ENCODE measurements around the gene FOS.
A peak's percentile ranks its signal among the peaks of the same experiment; 100 is the strongest.

FOS gene

DNA sequence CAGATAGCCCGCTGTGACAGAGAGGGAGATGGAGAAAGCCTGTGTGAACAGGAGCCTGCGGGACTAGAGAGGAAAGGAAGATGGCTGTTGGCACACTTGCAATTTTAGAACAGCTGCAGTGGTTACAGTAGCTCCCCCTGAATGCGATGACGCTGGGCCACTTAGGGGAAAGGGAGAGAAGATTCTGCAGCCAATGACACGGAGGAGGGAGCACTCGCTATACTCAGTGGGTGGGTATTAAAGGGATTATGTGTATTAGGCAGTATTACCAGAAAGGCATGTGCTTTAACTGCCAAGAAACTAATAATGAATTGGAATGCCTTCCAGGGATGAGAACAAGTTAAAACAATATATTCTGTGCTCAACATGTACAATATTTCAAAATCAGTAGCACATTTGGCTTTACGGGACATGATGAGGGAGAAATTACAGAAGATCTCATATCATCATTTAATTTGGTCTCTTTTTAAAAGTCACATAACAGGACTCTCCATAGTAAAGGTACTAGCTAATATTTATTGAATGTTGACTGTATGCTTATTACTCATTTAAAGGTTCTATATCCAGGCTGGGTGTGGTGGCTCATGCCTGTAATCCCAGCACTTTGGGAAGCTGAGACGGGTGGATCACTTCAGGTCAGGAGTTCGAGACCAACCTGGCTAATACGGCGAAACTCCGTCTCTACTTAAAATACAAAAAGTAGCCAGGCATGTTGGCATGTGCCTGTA is 35.9 kb upstream of the FOS start:
- Mint-ChIP-seq H3K27me3 (peaks cover 51% of the 10 kb centered on the region), H3K4me1 (peaks cover 18% of the 10 kb centered on the region), H3K4me3 (no peak overlapping the region), H3K27ac (no peak overlapping the region), H3K36me3 (no peaks in the 10 kb centered on the region), H3K9me3 (no peaks in the 10 kb centered on the region)
- CTCF ChIA-PET, result no interaction called here
- DNase-seq, result no peak

DNA sequence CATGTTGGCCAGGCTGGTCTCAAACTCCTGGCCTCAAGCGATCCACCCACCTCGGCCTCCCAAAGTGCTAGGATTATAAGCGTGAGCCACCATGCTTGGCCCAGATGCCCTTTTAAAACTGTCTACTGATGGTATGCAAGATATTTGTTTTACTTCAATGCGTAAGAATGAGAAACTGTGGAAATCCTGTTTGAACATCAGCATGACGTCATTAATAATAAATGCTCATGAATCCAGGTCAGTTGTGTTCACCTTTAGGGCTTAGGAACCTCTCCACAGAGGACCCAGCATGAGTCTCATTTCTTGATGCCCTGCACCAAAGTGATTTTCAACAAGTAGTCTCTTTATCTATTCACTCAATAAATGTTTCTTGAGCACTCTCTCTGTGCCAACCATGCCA is 34.5 kb upstream of the FOS start:
- Mint-ChIP-seq H3K4me1 (peaks cover 32% of the 10 kb centered on the region), H3K9me3 (no peaks in the 10 kb centered on the region), H3K27ac (no peak overlapping the region), H3K4me3 (no peak overlapping the region), H3K27me3 (peaks cover 44% of the 10 kb centered on the region), H3K36me3 (no peaks in the 10 kb centered on the region)
- no peak for DNase-seq
- CTCF ChIA-PET, result no interaction called here

DNA sequence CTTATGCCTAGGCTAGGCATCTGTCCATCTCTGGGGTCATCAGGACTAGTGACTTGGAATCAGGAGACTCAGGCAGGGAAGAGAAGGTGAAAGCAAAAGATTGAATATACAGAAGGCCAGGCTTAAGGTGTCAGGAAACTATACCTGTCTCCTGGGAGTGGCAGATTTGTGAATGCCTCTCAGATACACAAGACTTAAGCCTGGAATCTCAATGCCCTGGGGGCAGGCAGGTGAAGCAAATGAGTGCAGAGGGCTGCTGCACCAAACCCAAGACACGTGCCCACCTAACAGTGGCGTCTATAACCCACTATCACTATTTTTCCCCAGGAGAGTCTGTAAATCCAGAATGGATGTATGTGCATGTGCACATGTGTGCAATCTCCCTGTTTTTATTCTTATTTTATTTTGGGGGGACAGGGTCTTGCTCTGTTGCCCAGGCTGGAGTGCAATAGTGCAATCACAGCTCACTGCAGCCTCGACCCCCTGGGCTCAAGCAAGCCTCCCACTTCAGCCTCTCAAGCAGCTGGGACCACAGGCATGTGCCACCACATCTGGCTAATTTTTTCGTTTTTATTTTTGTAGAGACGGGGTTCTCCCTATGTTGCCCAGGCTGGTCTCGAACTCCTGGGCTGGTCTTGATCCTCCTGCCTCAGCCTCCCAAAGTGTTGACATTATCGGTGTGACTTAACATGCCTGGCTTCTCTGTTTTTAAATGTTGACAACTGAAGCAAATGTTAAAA is 31.9 kb upstream of the FOS start:
- no peak overlapping the region for H3K27ac Mint-ChIP-seq
- DNase-seq, result no peak
- peak overlapping the region; percentile 21 for H3K4me3 Mint-ChIP-seq
- peaks cover 36% of the 10 kb centered on the region for H3K27me3 Mint-ChIP-seq
- CTCF ChIA-PET, result interaction anchor here (1.1 to 1.4 kb wide), 3 partner anchors 12 to 102 kb away, joined by 3 read pairs; no protein-coding TSS in a partner anchor
- H3K9me3 Mint-ChIP-seq, result no peaks in the 10 kb centered on the region
- no peaks in the 10 kb centered on the region for H3K36me3 Mint-ChIP-seq
- peaks cover 52% of the 10 kb centered on the region for H3K4me1 Mint-ChIP-seq

DNA sequence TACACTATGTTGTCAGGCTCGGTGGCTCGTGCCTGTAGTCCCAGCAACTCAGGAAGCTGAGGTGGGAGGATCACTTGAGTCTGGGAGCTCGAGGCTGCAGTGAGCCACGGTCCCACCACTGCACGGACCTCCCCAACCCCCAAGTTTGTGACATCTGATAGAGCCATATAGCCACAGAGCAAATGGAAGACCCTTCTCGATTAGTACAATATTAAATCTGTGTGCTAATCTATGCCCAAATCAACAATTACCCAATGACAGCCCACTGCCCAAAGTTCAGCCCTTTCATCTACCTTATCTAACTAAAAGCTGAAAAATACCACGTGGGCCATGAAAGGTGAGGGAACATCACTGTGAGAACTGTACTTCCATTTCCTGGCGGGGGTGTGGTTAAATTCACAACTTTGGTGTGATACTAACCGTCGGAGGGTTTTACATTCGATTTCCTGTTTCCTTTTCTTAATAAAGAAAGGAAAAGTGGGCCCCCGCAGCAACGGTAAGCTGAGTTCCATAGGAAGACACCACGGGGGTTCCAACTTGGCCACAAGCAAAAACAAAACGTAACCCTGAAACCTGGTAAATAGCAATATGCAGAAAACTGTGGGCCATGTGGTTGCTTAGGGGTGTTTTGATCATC is 31.2 kb upstream of the FOS start:
- peaks cover 41% of the 10 kb centered on the region for H3K27me3 Mint-ChIP-seq
- DNase-seq, result peak; percentile 78
- H3K4me3 Mint-ChIP-seq, result peak overlapping the region; percentile 21
- peak overlapping the region; percentile 13 for H3K27ac Mint-ChIP-seq
- CTCF ChIA-PET, result interaction anchor here (1.1 to 1.4 kb wide), 3 partner anchors 11 to 102 kb away, joined by 3 read pairs; no protein-coding TSS in a partner anchor
- H3K4me1 Mint-ChIP-seq, result peaks cover 56% of the 10 kb centered on the region
- H3K36me3 Mint-ChIP-seq, result no peaks in the 10 kb centered on the region
- H3K9me3 Mint-ChIP-seq, result no peaks in the 10 kb centered on the region

DNA sequence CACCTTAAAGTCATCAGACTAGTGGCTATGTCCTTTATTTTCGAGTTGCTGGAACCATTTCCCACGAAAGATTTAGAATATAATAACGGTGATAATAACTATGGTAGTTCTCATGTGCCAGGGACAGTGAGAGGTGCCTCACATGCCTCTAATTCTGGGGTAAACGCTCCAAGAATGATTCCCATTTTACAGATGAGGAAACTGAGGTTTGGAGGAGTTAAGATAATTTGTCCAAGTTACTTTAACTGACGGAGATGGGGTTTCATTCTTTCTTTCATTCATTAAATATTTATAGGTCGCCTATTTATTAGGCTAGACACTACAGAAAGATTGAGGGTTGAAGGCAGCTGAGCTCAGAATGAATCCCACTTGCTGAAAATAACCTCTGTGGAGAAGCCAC is 30.7 kb upstream of the FOS start:
- CTCF ChIA-PET, result interaction anchor here (1.2 to 1.4 kb wide), 2 partner anchors 11 to 103 kb away, joined by 3 read pairs; no protein-coding TSS in a partner anchor
- Mint-ChIP-seq H3K27ac (peak overlapping the region; percentile 13), H3K36me3 (no peaks in the 10 kb centered on the region), H3K9me3 (no peaks in the 10 kb centered on the region), H3K4me1 (peaks cover 56% of the 10 kb centered on the region), H3K27me3 (peaks cover 43% of the 10 kb centered on the region), H3K4me3 (peak overlapping the region; percentile 21)
- no peak for DNase-seq

DNA sequence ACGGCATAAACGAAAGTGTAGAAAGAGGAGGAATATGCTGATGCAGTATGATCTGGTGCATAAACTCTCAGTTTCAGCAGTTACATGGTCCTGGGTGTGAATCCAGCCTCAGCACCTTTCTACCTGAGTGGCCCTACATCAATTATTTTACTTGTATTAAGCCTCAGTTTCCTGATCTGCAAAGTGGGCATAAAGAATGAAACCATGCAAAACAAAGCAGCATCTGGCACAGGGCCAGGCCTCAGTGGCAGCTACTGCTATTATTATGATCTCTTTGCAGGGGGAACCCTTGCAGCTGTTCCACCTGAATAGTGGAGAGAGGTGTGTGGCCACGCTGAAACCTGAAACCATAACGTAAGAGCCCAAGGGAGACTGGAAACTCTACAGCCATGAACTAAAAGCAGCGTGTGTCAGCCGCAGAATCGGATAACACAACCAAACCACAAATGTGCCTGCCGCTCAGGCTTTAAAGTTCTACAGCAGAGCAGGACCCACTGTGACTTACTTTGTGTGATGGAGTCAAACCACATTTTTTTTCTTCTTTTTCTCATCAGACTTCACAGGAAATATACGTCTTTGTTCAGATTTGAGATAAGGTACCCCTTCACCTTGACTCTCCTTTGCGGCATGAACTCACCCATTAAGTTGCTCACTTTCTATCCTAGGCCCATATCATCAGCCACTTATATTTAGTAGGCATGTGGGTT is 29.2 kb upstream of the FOS start:
- DNase-seq, result peak; percentile 93
- H3K27me3 Mint-ChIP-seq, result peaks cover 48% of the 10 kb centered on the region
- H3K36me3 Mint-ChIP-seq, result no peaks in the 10 kb centered on the region
- H3K4me1 Mint-ChIP-seq, result peaks cover 56% of the 10 kb centered on the region
- no peaks in the 10 kb centered on the region for H3K9me3 Mint-ChIP-seq
- H3K4me3 Mint-ChIP-seq, result peak overlapping the region; percentile 7
- H3K27ac Mint-ChIP-seq, result peak overlapping the region; percentile 84
- CTCF ChIA-PET, result interaction anchor here (0.6 to 1.2 kb wide), 3 partner anchors 19 to 184 kb away, joined by 3 to 4 read pairs (median 3); no protein-coding TSS in a partner anchor

DNA sequence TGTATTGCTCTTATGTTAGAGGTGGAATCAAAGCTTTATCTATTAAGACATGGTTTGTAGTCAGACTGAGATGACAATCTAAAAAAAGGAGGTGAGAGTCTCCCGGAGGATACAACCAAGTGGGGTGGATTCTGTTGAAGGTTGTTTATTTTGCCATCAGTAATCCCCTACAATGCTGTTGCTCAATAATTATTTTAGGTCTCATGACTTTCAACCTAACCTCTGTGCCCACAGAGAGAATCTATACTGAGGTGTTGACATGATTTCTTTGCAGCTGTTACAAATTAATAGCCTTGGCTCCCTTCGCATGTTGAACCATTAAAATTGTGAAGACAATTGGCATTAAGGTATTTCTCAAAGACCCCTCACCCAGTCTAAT is 28.7 kb upstream of the FOS start:
- no peak for DNase-seq
- H3K4me3 Mint-ChIP-seq, result peak overlapping the region; percentile 3
- peak overlapping the region; percentile 84 for H3K27ac Mint-ChIP-seq
- peaks cover 56% of the 10 kb centered on the region for H3K4me1 Mint-ChIP-seq
- no peaks in the 10 kb centered on the region for H3K36me3 Mint-ChIP-seq
- CTCF ChIA-PET, result no interaction called here
- no peaks in the 10 kb centered on the region for H3K9me3 Mint-ChIP-seq
- peaks cover 54% of the 10 kb centered on the region for H3K27me3 Mint-ChIP-seq

DNA sequence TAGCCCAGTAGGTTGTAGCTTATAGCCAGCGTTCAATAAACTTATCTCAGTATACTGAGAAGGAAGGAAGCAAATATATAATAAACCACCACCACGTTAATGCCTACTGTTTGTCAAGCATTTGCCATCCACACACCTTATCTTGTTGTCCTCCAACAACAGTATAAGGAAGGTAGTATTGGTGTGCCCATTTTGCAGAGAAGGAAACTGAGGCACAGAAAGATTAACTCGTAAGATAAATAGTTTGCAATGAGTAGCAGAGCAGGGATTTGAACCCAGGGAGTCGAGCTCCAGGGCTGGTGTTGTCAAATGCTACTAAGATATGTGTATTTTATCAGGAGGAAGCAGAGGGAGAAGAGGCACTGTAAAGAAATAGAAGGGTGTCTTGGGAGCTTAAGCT is 27.8 kb upstream of the FOS start:
- Mint-ChIP-seq H3K27ac (peak overlapping the region; percentile 47), H3K9me3 (no peaks in the 10 kb centered on the region), H3K4me3 (no peak overlapping the region), H3K4me1 (peaks cover 55% of the 10 kb centered on the region), H3K27me3 (peaks cover 54% of the 10 kb centered on the region), H3K36me3 (no peaks in the 10 kb centered on the region)
- DNase-seq, result no peak
- CTCF ChIA-PET, result no interaction called here

DNA sequence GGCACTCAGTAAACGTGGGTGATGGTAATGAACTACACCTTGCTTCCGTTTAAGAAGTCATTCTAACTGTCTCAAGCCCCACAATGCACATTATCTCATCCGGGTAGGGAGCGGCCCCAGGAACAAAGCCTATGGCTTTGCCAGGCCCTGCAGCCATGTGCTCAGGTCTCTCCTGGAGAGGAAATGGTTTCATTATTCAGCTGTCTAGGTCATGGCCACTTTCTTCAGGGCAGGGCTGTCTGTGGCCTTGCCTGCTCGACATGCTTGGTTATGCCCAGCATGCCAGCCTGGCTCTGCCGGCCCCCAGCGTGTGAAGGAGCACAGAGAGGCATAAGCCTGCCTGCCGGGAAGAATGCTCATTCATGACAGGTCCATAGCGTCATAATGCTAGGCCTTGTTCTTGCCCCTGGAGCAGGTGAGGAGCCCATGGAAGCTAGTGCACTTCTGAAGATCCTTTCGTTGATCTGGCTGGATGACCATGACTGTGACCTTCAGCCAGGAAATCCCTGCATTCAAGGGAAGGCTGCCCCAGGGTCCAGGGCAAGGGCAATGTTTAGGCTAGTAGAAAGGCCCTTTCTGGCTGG is 26.3 kb upstream of the FOS start:
- no peak for DNase-seq
- Mint-ChIP-seq H3K27me3 (peaks cover 58% of the 10 kb centered on the region), H3K4me3 (no peak overlapping the region), H3K9me3 (no peaks in the 10 kb centered on the region), H3K4me1 (peaks cover 42% of the 10 kb centered on the region), H3K36me3 (no peaks in the 10 kb centered on the region), H3K27ac (no peak overlapping the region)
- CTCF ChIA-PET, result no interaction called here

DNA sequence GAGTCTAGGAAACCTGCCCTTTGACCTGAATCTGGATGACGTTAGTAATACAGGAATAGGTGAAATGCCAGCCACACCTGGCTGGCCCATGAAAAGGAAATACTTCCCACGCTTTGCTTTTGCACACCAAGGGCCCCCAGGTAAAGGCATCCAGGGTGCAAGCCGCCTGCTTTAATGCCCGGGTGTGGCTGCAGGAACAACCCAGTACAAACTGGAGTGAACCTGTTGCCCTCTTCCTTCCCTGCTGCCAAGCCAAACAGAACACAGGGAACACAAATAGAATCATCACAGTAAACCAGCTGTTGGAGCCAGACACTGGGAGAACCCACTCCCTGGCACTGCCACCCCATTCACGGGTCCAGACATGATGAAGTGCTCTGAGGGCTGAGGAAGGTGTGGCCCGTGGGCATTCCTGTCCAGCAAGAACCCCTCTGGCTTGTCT is 24.2 kb upstream of the FOS start:
- Mint-ChIP-seq H3K27me3 (peaks cover 76% of the 10 kb centered on the region), H3K27ac (no peak overlapping the region), H3K4me3 (no peak overlapping the region), H3K4me1 (peaks cover 32% of the 10 kb centered on the region), H3K9me3 (no peaks in the 10 kb centered on the region), H3K36me3 (no peaks in the 10 kb centered on the region)
- CTCF ChIA-PET, result no interaction called here
- DNase-seq, result no peak

DNA sequence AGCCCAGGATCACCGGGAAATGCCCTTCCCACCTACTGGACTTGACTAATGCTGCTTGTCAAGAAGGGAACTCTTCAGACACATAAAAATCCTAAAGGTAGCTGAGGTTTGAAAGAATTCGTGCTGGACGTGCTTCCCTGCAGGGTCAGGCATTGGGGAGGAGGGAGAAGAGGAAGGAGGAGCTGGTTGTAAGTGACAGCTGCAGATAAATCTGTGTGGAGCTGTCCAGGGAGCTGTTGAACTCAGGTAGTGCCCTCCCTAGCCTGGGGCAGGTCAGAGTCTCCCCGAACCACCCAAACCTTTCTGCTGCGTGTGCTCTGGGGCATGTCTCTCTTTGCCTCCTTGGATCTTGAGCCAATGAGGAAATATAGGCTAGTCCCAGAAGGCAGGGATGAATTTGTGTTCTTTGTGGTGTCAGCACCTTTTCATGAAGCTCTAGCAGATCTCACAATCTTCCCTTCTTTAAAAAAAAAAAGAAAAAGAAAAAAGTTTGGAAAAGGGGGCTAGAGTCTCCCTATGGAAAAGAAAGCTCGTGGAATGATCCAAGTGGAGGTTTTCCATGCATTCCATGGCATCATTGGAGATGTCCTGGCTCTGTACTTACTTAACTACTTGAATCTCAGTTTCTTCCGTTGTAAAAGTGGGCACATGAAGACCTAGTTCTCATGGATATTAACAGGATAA is 23.6 kb upstream of the FOS start:
- no peaks in the 10 kb centered on the region for H3K9me3 Mint-ChIP-seq
- H3K27ac Mint-ChIP-seq, result no peak overlapping the region
- CTCF ChIA-PET, result no interaction called here

DNA sequence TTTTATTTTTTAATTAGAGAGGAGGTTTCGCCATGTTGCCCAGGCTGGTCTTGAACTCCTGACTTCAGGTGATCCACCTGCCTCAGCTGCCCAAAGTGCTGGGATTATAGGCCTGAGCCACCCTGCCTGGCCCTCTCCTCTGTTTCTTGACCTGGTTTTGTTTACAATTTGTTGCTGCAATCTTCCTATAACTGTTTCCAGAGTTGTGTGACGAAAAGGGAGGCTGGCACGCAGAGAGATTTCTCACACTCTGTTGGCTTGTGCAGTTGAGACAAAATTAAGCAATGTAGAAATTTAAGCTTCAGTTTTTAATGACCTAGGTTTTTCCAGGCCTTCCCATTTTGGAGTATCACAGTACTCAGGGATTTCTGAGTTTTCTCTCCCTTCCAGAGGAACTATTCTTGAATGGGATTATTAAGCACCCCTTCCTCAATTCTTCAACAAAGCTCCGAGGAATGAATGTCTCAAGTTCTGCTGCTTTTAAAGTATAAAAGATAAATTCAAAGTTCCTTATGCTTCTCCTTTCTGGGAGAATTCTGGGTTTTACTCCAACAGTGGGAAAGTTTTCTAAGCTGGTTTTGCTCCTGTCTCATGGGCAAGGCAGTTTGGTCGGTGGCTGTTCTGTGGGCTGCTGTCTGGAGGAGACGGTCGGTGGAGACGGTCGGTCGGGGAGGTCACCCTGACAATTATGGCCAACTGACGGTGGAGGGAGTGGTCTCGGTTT is 20.4 kb upstream of the FOS start:
- Mint-ChIP-seq H3K27me3 (peaks cover 76% of the 10 kb centered on the region), H3K27ac (peak overlapping the region; percentile 46), H3K4me3 (peak overlapping the region; percentile 58), H3K36me3 (no peaks in the 10 kb centered on the region), H3K4me1 (peaks cover 22% of the 10 kb centered on the region), H3K9me3 (no peaks in the 10 kb centered on the region)
- no peak for DNase-seq
- CTCF ChIA-PET, result interaction anchor here (1.0 to 1.4 kb wide), 3 partner anchors 11 to 38 kb away, joined by 3 to 9 read pairs (median 3); no protein-coding TSS in a partner anchor

More for the DNA sequence above, 23.6 kb upstream of the FOS start:
- no peak for DNase-seq
- Mint-ChIP-seq H3K36me3 (no peaks in the 10 kb centered on the region), H3K27me3 (peaks cover 76% of the 10 kb centered on the region), H3K4me1 (peaks cover 32% of the 10 kb centered on the region), H3K4me3 (no peak overlapping the region)
